Prostate gland (tissue), 2 donors: ENCODE measurements around the gene KRTAP10-5. TPM values are rescaled to one million over a fixed set of nuclear protein-coding genes. Genes with fewer than 3 reads are reported as not detected.
"Not testable (repeated sequence)": the region's sequence is repeated elsewhere in the genome, so short reads cannot be mapped to it uniquely, and the experiment has no call there.

Experiments
- DNase-seq: peaks from one replicate; pipeline ENCODE4 v3.0.0-alpha.2; 2019; ENCODE audit warnings: low spot score
- H3K27ac ChIP-seq, 2 donors: fragments of 200-600 bp; sonication (generic); 2 replicates each; pipeline ENCODE4 v1.5.1; 2017 to 2019
- H3K27me3 ChIP-seq: fragments of 200-600 bp; sonication (generic); replicated peaks from 2 replicates; pipeline ENCODE4 v1.5.1; 2019; ENCODE audit not compliant: insufficient read depth
- H3K36me3 ChIP-seq, 2 donors: fragments of 200-600 bp; sonication (generic); 1 replicate in 1 of 2; 2 replicates in 1 of 2; pipeline versions ENCODE4 v1.5.1 to v1.8.1; 2017 to 2019
- H3K4me1 ChIP-seq: fragments of 200-600 bp; sonication (generic); replicated peaks from 2 replicates; pipeline ENCODE4 v1.5.1; 2019
- H3K4me3 ChIP-seq, 2 donors: fragments of 200-600 bp; sonication (generic); 2 replicates each; pipeline ENCODE4 v1.5.1; 2017 to 2019
- H3K9me3 ChIP-seq: fragments of 200-600 bp; sonication (generic); 2 replicates; pipeline ENCODE4 v1.5.1; 2017
- CTCF ChIP-seq, 4 experiments: fragments of 200-600 bp in 2 of 4; fragments of 450-650 bp in 2 of 4; sonication (generic) in 2 of 4; IDR thresholded peaks; 1 replicate in 3 of 4; 2 replicates in 1 of 4; pipeline ENCODE4 v1.5.1; 2016 to 2019; ENCODE audit warnings: antibody characterized with exemption in 4 of 4, mild to moderate bottlenecking in 2 of 4, moderate library complexity in 2 of 4
- POLR2A ChIP-seq: fragments of 450-650 bp; IDR thresholded peaks from one replicate; pipeline ENCODE4 v1.6.1; 2016; ENCODE audit warnings: antibody characterized with exemption, mild to moderate bottlenecking
- POLR2AphosphoS5 ChIP-seq: sonication (generic); formaldehyde crosslinking; IDR thresholded peaks from one replicate; pipeline ENCODE4 v1.6.1; 2017; ENCODE audit warnings: antibody characterized with exemption
- WGBS: methylation state at CpG from one replicate; pipeline ENCODE4 v1.1.5; 2018; 5-methylcytosine and 5-hydroxymethylcytosine counted together
- intact Hi-C: fragments of 100-400 bp; cut with DNase I; formaldehyde crosslinking; loops from one replicate; pipeline ENCODE4 v1.14.2; 2022
- total RNA-seq, 2 donors: library from RNA; depleted of rRNA; stranded (reverse); fragments of >200 nt; gene quantifications; one replicate each; pipeline ENCODE4 v1.1.0, GENCODE V29; 2016

The KRTAP10-5 gene
- total RNA-seq, 2 donors from 2014 or later = not detected

GRCh38 chr21:44614161-44614631, 33.8 kb upstream of the KRTAP10-5 start:
- Histone ChIP-seq H3K4me3 (no peak overlapping the region), H3K27me3 (no peaks in the 10 kb centered on the region), H3K9me3 (no peaks in the 10 kb centered on the region), H3K27ac (no peak overlapping the region), H3K36me3 (no peaks in the 10 kb centered on the region), H3K4me1 (no peaks in the 10 kb centered on the region)
- WGBS = 88% methylated on average over 20 of the region's 20 CpGs
- DNase-seq = no peak
- intact Hi-C loops = no loop called here
- TF ChIP-seq POLR2A (no peak), POLR2AphosphoS5 (no peak), CTCF (IDR thresholded peaks at IDR 0.05) (no peak)

DNA sequence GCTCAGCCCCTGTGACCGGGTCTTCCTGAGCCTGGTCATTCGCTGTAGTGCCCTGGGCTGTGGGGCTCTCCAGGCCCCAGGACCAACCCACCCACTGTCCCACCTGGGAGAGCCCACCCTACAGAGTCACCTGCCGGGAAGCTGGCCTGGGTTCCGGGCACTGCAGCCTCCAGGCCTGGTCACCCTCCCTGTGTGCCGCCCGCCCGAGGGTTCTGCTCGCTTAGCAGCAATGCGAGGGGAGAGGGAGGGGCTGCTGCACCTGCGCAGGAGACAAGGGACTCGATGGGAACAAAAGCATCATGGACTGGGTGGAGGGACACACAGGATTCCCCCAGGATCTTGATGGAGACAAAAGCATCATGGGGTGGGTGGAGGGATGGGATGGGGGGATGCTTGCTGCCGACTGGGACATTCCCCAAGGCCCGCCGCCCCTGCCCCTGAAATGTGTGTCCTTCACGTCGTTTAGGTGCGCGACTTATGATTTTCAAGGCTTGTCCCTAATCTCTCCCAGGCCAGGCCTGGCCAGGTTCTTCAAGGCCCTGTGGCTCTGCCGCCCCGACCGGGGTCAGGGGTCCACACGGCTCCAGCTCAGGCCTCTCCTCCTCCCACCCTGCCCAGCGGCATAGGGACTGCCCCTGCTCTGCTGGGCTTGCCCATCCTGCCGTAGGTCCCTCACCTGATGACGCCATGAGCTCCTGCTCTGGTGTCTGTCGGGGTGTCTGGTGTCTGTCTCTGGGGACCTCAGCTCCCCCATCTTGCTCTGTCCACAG, 33.2 kb upstream of the KRTAP10-5 start:
- Histone ChIP-seq H3K36me3 (no peaks in the 10 kb centered on the region), H3K9me3 (no peaks in the 10 kb centered on the region), H3K27ac (no peak overlapping the region), H3K4me1 (no peaks in the 10 kb centered on the region), H3K27me3 (no peaks in the 10 kb centered on the region), H3K4me3 (no peak overlapping the region)
- WGBS = 88% methylated on average over 26 of the region's 26 CpGs
- DNase-seq = no peak
- intact Hi-C loops = no loop called here
- TF ChIP-seq POLR2AphosphoS5 = no peak

- no peak for DNase-seq
- H3K9me3 ChIP-seq = no peaks in the 10 kb centered on the region
- TF ChIP-seq POLR2A = no peak
- no peak for TF ChIP-seq CTCF (IDR thresholded peaks at IDR 0.05)
- no peak for TF ChIP-seq POLR2AphosphoS5
- H3K27ac ChIP-seq = no peak overlapping the region
- intact Hi-C loops = no loop called here
- 80% methylated on average over 13 of the region's 13 CpGs for WGBS
- no peak overlapping the region for H3K4me3 ChIP-seq
- H3K27me3 ChIP-seq = no peaks in the 10 kb centered on the region
- no peaks in the 10 kb centered on the region for H3K36me3 ChIP-seq
- H3K4me1 ChIP-seq = no peaks in the 10 kb centered on the region
Measured at GRCh38 chr21:44612669-44613229, 32.3 kb upstream of the KRTAP10-5 start.

DNA sequence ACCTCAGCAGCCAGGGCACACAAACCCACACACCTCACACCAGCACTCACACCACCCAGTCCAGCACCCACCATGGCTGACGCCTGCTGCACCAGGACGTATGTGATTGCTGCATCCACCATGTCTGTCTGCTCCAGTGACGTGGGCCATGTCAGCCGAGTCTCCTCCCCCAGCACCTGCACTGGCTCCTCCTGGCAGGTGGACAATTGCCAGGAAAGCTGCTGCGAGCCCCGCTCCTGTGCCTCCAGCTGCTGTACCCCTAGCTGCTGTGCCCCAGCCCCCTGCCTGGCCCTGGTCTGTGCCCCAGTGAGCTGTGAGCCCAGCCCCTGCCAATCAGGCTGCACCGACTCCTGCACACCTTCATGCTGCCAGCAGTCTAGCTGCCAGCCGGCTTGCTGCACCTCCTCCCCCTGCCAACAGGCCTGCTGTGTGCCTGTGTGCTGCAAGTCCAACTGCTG, 31.7 kb upstream of the KRTAP10-5 start, which contains the start of gene KRTAP10-8:
Gene KRTAP10-8, plus strand, starts transcription at position 51 of the 458 bp plus-strand sequence. Its CDS starts 22 bp downstream, at position 73.
- Histone ChIP-seq H3K36me3 (no peaks in the 10 kb centered on the region), H3K4me3 (no peak within 1 kb of the TSS), H3K27ac (no peak within 1 kb of the TSS), H3K4me1 (no peaks in the 10 kb centered on the region), H3K9me3 (no peaks in the 10 kb centered on the region), H3K27me3 (no peaks in the 10 kb centered on the region)
- TF ChIP-seq CTCF (IDR thresholded peaks at IDR 0.05) = no peak
- no peak for TF ChIP-seq POLR2A
- no peak for TF ChIP-seq POLR2AphosphoS5
- WGBS = 62% methylated on average over 8 of the region's 8 CpGs
- no peak for DNase-seq
- intact Hi-C loops = no loop called here

GRCh38 chr21:44611551-44611950, 31.1 kb upstream of the KRTAP10-5 start:
- DNase-seq = no peak
- intact Hi-C loops = no loop called here
- no peaks in the 10 kb centered on the region for H3K9me3 ChIP-seq
- H3K4me1 ChIP-seq = no peaks in the 10 kb centered on the region
- no peaks in the 10 kb centered on the region for H3K36me3 ChIP-seq
- TF ChIP-seq CTCF (IDR thresholded peaks at IDR 0.05) = no peak
- TF ChIP-seq POLR2AphosphoS5 = no peak
- no peak for TF ChIP-seq POLR2A
- 83% methylated on average over 4 of the region's 4 CpGs for WGBS
- H3K4me3 ChIP-seq = no peak overlapping the region
- no peaks in the 10 kb centered on the region for H3K27me3 ChIP-seq
- H3K27ac ChIP-seq = no peak overlapping the region

- H3K4me3 ChIP-seq, H3K9me3 ChIP-seq, H3K4me1 ChIP-seq, DNase-seq, H3K27ac ChIP-seq, intact Hi-C loops, H3K36me3 ChIP-seq, H3K27me3 ChIP-seq: not testable (repeated sequence)
- 99% methylated on average over 7 of the region's 7 CpGs for WGBS
Measured at GRCh38 chr21:44610157-44610843, 29.9 kb upstream of the KRTAP10-5 start.
